Activated naive CD4-positive, alpha-beta T cell treated with anti-CD3 and anti-CD28 coated beads, Interleukin-2, amount 50 U/mL, for 16 hours (primary cell): ENCODE measurements around the gene FADS2.

Source experiments
- DNase-seq: peaks from one replicate; pipeline ENCODE4 v3.0.0-alpha.2; 2020

Gene FADS2

DNA sequence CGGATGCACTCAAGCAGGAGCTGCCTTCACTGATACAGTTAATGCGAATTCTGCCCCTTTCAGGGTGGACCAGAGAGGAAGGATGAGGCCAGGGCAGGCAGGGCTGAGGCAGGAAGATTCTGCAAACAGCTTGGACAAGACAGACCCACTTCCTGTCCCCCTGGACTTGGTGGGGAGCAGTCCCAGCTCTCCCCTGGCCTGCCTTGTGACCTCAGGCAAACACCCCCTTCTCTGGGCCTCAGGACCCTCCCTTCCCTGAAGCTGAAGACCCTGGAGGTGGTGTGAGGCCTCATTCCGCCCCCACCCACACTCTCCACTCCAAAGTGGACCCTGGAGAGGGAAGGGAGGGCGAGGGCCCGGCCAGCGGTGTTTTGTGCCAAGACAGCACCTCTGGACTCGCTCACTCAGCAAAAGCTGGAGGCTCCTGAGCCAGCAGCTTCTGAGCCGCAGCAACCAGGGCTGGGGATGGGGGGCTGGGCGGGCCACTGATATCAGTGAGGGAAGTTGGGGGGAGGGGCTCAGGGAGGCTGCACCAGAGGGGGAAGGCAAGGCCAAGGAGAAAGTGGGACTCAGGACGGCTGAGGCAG, 80.7 kb downstream of the FADS2 start:
- DNase-seq, result no peak

- no peak for DNase-seq
These were observed 82.4 kb downstream of the FADS2 start for GRCh38 chr11:61910187-61911127.

DNA sequence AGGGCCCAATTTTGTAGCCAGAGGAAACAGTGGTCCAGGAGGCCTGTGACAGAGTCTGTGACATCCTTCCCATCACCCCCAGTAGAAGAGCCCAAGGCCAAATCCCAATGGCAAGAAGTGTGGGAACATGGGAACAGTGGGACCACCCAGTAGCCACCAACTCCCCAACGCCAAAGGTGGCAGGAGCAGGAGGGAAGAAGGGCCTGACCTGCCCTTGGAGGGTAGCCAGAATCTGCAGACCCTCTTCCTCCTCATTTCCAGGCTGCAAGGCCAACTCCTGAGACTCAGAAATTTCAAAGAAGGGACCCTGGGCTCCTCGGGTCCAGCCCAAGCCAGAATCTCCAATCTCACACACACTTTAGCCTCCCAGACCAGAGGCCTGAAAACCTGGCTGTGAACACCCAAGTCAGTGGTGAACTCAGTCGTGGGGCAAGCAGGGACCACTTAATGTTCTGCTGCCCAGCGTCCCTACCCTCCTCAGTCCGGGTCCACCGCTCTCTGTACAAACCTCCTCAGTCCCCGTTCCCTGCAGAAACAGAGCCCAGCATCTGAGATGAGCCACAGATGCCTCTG, 83.1 kb downstream of the FADS2 start:
- no peak for DNase-seq

GRCh38 chr11:61911701-61912529, 83.8 kb downstream of the FADS2 start:
- DNase-seq, result no peak

- no peak for DNase-seq
These were observed 84.4 kb downstream of the FADS2 start for GRCh38 chr11:61912530-61912898.

DNA sequence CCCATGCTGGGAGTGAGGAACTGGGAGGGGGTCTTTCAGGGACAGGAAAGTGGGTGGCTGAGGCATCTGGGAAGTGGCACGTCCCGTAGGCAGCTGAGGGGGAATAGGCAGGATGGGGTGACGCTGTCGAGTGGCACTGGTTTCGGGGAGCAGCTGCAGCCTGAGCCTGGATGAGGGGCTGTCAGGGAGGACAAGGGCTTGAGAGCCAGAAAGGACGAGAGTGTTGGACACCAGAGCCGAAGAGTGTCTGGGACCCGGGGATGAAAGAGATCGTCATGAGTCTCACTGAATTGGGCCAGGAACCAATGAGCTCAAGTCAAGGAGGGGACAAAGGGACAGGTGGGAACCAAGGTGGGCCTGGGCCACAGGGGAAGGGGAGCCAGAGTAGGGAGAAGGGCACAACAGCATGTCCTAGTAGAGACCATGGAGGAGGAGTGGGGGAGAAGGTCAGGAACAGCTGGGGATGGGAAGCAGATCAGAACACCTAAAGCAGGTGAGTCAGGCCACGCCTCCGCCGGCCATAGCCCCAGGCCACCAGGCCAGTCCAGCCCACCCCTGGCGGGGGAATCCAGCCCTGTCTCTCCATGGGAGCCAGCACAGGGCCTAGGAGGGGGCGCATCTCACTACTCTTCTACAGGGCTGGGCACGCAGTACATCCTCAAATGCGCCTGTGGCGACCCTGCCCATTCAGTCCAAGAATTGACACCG, 85.0 kb downstream of the FADS2 start:
- no peak for DNase-seq

GRCh38 chr11:61913699-61914395, 85.7 kb downstream of the FADS2 start:
- DNase-seq, result no peak

DNA sequence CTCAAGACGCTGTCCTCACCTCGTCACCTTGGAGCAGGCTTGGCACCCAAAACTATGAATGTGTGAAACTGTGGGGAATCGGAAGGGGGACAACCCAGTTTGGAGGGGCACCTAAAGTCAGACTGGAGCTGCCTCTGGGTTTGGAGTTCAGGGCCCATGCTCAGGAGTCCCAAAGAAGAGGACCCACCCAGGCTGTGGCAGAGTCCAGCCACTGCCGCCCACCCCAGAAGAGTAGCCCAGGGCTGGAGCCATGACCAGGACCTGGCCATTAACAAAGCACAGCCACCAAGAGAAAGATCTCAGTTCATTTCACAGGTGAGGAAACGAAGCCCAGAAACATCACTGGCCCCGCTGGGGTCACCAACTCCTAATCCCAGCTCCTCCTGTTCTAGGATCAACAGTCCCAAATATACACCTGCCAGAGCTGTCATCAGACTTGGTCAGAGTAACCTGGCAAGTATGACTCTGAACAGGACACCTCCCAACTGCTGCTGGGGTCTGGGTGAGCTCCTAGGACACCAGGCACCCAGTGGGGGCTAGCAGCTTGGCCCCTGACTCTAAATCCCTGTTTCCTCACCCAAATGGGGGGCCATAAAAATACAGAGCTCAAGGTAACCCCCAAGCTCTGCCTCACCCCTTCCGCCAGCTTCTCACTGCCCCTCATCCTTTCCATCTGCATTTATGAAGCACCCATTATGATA, 86.5 kb downstream of the FADS2 start:
- no peak for DNase-seq

GRCh38 chr11:61916737-61917333, 88.7 kb downstream of the FADS2 start:
- no peak for DNase-seq
